Ishikawa (cell line): ENCODE data around the gene LEPROT.

Experiments
- CEBPB ChIP-seq: IDR thresholded peaks from 2 replicates; pipeline ENCODE4 v1.6.1; 2012
- CREB1 ChIP-seq: IDR thresholded peaks from 2 replicates; pipeline ENCODE4 v1.6.1; 2012; ENCODE audit warnings: low read depth
- EGR1 ChIP-seq: IDR thresholded peaks from 2 replicates; pipeline ENCODE4 v1.6.1; 2012
- EP300 ChIP-seq: IDR thresholded peaks from 2 replicates; pipeline ENCODE4 v1.6.1; 2012; ENCODE audit warnings: borderline replicate concordance
- FOXM1 ChIP-seq: IDR thresholded peaks from 2 replicates; pipeline ENCODE4 v1.6.1; 2012; ENCODE audit warnings: low read depth, borderline replicate concordance
- MAX ChIP-seq: IDR thresholded peaks from 2 replicates; pipeline ENCODE4 v1.6.1; 2012
- RAD21 ChIP-seq: IDR thresholded peaks from 2 replicates; pipeline ENCODE4 v1.6.1; 2012; ENCODE audit warnings: low read depth
- REST ChIP-seq: IDR thresholded peaks from 2 replicates; pipeline ENCODE4 v1.6.1; 2012; ENCODE audit warnings: low read depth, mild to moderate bottlenecking
- TAF1 ChIP-seq: IDR thresholded peaks from 2 replicates; pipeline ENCODE4 v1.6.1; 2012; ENCODE audit warnings: low read depth, mild to moderate bottlenecking
- TCF12 ChIP-seq: IDR thresholded peaks from 2 replicates; pipeline ENCODE4 v1.6.1; 2012; ENCODE audit warnings: low read depth
- TEAD4 ChIP-seq: IDR thresholded peaks from 2 replicates; pipeline ENCODE4 v1.6.1; 2012
- USF1 ChIP-seq: IDR thresholded peaks from 2 replicates; pipeline ENCODE4 v1.6.1; 2012

GRCh38 chr1:65479554-65480204 lies 59.2 kb downstream of the LEPROT start:
- TF ChIP-seq TEAD4 (no peak), RAD21 (no peak), MAX (no peak), REST (no peak), EP300 (no peak), CEBPB (no peak), TAF1 (no peak), USF1 (no peak), FOXM1 (no peak), TCF12 (no peak), CREB1 (no peak), EGR1 (no peak)
